GM13977 (cell line): ENCODE measurements around the gene ZNF609.
"Not testable (repeated sequence)": the region's sequence is repeated elsewhere in the genome, so short reads cannot be mapped to it uniquely, and the experiment has no call there.

ENCODE experiments used
- DNase-seq: peaks from one replicate; pipeline ENCODE4 v3.0.0; 2012; ENCODE audit warnings: low spot score
- CTCF ChIP-seq: IDR thresholded peaks from 2 replicates; pipeline ENCODE4 v1.5.1; 2012; ENCODE audit warnings: mild to moderate bottlenecking, control low read depth; ENCODE audit not compliant: insufficient read depth; ENCODE audit errors: extremely low read depth, missing control alignments
- in situ Hi-C: fragments of 300-500 bp; cut with MboI; formaldehyde crosslinking; loops from one replicate; pipeline ENCODE4 v1.12.0; 2022; ENCODE audit warnings: low sequenced_read_pairs, low pct_unique_long_range_greater_than_20kb, mixed read lengths, inconsistent platforms; ENCODE audit not compliant: unreplicated experiment

Gene ZNF609

GRCh38 chr15:64582202-64582601 lies 121.8 kb downstream of the ZNF609 start:
- no peak for DNase-seq
- no peak for TF ChIP-seq CTCF
- in situ Hi-C loops, result no loop called here

DNA sequence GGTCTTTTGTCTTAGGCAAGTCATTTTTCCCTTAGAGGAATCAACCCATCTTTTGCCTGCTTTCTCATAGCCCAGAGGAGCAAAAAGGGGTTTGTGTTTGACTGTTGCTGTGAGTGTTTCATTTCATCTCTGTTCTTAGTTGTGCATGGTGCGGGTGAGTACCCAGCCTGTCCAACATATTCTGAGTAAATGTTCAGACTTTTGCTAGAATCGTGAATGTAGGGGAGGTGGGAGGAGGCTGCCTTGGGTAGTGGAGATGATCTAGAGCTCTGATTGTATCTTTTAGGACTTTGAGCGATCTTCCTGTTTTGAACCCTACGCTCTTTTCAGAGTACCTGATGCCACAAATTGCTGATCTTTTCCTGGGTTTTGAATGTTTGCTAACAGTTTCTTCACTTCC lies 123.1 kb downstream of the ZNF609 start:
- DNase-seq, result no peak
- no peak for TF ChIP-seq CTCF
- in situ Hi-C loops, result no loop called here

DNA sequence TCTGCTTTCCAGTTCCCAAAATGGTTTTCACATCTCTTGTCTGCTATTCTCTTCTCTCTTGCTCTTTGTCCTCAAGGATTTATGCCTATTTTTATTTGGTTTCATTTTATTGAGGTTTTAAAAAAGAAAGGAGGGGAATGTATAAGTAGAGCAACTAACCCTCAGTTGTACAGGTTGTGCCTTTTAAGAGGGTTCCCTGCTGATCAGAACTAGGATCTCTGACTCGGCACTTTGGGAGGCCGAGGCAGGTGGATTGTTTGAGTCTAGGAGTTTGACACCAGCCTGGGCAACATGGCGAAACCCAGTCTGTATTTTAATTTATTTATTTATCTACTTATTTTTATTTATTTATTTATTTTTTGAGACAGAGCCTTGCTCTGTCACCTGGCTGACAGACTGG lies 123.6 kb downstream of the ZNF609 start:
- in situ Hi-C loops, result no loop called here
- no peak for TF ChIP-seq CTCF
- no peak for DNase-seq

- in situ Hi-C loops, result no loop called here
- DNase-seq, result no peak
- no peak for TF ChIP-seq CTCF
These were observed 126.0 kb downstream of the ZNF609 start for GRCh38 chr15:64586259-64586870.

GRCh38 chr15:64586984-64587383 lies 126.6 kb downstream of the ZNF609 start:
- DNase-seq, result no peak
- no peak for TF ChIP-seq CTCF
- in situ Hi-C loops, result no loop called here

DNA sequence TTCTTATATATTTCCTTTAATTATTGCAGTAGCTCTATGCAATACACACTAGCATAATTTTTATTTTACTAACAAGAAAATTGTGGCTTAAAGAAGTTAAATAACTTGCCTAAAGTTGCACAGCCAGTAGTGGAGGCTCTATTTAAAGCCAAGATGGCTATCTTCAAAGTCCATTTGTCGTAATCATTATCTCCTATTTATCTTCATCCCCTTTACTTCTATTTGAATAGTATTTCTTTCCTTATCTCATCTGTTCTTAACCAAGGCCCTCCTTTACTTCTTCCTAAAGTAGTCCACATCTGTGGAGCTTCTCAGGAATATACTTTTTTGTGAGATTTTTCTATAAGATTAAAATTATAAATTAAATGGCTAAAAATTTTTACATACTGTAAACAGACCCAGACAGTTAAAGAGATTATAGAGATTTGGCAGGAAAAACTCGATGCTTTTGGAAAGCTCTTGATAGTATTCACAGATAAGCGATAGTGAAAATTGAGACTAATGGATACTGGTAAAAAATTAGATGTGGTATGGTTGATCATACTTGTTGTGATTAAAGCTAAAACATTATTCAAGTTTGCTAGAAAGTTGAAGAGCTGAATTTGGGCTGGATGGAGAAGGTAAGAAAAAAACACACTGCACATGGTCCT lies 129.2 kb downstream of the ZNF609 start:
- in situ Hi-C loops, result no loop called here
- TF ChIP-seq CTCF, result no peak

GRCh38 chr15:64592845-64593244 lies 132.5 kb downstream of the ZNF609 start:
- DNase-seq, in situ Hi-C loops: not testable (repeated sequence)

More for the DNA sequence above, 129.2 kb downstream of the ZNF609 start:
- DNase-seq, result no peak
